AG20443 (cell line): ENCODE measurements around the gene DTX3.
"Not testable (repeated sequence)": the region's sequence is repeated elsewhere in the genome, so short reads cannot be mapped to it uniquely, and the experiment has no call there.

Source experiments
- DNase-seq: peaks from one replicate; pipeline ENCODE4 v3.0.0; 2012; ENCODE audit warnings: low spot score, mixed read lengths

DTX3 gene

GRCh38 chr12:57632073-57632957, 27.7 kb downstream of the DTX3 start:
- peak; percentile 40 for DNase-seq

GRCh38 chr12:57632958-57633840, 28.6 kb downstream of the DTX3 start, which contains the start of gene B4GALNT1:
Gene B4GALNT1 (minus strand): TSS chr12:57633201. CDS start chr12:57632132, 1,069 bp downstream.
- DNase-seq = peak; percentile 92

DNA sequence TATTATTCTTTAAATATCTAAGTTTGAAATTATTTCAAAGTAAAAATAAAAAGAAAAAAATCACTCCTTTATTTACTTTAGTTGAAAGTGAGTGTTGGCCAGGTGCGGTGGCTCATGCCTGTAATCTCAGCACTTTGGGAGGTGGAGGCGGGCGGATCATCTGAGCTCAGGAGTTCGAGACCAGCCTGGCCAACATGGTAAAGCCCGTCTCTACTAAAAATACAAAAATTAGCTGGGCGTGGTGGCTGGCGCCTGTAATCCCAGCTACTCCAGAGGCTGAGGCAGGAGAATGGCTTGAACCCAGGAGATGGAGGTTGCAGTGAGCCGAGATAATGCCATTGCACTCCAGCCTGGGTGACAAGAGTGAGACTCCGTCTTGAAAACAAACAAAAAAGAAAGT, 32.1 kb downstream of the DTX3 start:
- DNase-seq = not testable (repeated sequence)

- peak; percentile 7 for DNase-seq
Measured at GRCh38 chr12:57637364-57637763, 32.7 kb downstream of the DTX3 start.

DNA sequence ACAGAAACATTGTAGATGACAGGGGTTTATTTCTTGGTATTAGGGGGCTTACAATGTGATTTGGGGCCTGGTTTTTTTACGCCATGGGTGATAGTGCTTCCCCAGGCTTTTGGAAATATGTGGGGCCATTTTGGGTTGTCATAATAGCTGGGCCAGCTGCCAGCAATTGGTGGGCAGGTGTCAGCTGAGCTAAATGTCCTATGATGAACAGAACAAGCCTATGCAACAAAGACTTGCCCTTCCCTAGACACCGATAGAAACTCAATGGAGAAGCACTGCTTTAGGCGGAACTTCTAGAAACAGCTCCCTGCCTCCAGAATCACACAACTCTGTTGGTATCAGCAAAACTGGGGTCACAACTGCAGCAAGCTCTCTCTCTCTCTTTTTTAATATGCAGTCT, 33.5 kb downstream of the DTX3 start:
- no peak for DNase-seq

GRCh38 chr12:57640175-57641042, 35.8 kb downstream of the DTX3 start:
- peak; percentile 10 for DNase-seq

- no peak for DNase-seq
Measured at GRCh38 chr12:57641699-57642442, 37.2 kb downstream of the DTX3 start.

GRCh38 chr12:57645990-57646658, 41.5 kb downstream of the DTX3 start:
- DNase-seq = not testable (repeated sequence)

DNA sequence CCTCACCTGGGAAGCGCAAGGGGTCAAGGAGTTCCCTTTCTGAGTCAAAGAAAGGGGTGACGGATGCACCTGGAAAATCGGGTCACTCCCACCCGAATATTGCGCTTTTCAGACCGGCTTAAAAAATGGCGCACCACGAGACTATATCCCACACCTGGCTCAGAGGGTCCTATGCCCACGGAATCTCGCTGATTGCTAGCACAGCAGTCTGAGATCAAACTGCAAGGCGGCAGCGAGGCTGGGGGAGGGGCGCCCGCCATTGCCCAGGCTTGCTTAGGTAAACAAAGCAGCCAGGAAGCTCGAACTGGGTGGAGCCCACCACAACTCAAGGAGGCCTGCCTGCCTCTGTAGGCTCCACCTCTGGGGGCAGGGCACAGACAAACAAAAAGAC, 42.0 kb downstream of the DTX3 start:
- DNase-seq = not testable (repeated sequence)

DNA sequence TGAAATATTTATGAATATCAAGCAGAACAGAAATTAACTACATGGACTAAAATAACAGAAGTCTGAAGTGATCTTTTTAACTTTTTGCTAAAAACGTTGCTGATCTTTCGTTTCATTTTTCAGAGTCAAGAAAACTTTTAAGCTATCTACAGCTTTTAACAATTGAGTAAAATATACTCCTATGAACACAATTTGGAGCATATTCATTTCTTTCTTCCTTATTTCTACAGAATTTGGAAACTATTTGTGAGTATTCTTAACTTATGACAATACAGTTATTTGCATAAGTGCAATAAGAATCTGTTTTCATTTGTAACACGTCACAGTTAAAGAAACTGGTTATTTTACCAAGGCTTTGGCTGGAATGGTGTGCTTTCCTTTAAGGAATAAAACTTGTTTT, 49.4 kb downstream of the DTX3 start:
- DNase-seq = no peak

DNA sequence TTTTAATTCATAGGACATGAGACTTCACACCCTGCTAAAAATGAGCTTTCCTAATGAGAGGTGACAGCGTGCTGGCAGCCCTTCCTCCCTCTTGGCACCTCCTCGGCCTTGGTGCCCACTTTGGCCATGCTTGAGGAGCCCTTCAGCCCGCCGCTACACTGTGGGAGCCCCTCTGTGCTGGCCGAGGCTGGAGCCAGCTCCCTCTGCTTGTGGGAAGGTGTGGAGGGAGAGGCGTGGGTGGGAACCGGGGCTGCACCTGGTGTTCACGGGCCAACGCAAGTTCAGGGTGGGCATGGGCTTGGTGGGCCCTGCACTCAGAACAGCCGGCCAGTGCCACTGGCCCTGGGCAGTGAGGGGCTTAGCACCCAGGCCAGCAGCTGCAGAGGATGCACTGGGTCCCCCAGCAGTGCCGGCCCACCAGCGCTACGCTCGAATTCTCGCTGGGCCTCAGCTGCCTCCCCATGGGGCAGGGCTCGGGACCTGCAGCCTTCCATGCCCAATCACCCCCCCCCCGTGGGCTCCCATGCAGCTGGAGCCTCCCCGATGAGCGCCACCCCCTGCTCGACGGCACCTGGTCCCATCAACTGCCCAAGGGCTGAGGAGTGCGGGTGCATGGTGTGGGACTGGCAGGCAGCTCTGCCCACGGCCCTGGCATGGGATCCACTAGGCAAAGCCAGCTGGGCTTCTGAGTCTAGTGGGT, 51.1 kb downstream of the DTX3 start:
- DNase-seq = no peak

DNA sequence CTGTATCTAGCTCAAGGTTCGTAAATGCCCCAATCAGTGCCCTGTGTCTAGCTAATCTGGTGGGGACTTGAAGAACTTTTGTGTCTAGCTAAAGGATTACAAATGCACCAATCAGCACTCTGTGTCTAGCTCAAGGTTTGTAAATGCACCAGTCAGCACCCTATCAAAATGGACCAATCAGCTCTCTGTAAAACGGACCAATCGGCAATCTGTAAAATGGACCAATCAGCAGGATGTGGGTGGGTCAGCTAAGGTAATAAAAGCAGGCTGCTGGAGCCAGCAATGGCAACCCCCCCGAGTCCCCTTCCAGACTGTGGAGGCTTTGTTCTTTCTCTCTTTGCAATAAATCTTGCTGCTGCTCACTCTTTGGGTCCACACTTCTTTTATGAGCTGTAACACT, 51.8 kb downstream of the DTX3 start:
- not testable (repeated sequence) for DNase-seq

- DNase-seq = no peak
Measured at GRCh38 chr12:57657744-57658143, 53.1 kb downstream of the DTX3 start.

DNA sequence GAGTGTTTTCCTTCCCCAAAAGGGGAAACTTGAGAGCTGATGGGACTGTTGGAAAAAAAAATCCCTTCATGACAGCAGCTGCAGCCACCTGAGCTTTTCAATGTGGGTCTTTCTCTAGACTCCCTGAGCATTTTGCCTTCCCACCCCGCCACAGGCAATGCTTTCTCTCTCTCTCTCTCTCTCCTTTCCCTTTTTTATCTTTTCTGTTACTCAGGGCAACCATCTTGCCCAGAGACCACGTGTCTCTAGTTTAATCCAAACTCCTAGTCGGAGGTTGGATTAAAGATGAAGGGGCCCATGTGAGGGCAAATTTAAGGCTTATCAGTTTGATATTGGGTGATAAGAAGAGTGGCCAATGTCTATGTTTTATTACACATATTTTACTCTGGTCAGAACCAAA, 54.3 kb downstream of the DTX3 start:
- DNase-seq = no peak
